ENCODE results near the gene HIP1. TPM values are rescaled to one million over a fixed set of nuclear protein-coding genes. Genes with fewer than 3 reads are reported as not detected.
"Not testable (repeated sequence)": the region's sequence is repeated elsewhere in the genome, so short reads cannot be mapped to it uniquely, and the experiment has no call there.

The HIP1 gene
- total RNA-seq, 1 donor from 2014 or later = 39.2 TPM

- peaks cover under 1% of the 10 kb centered on the region for H3K27me3 Mint-ChIP-seq (ENCODE audit: insufficient read depth, low read depth)
- Histone ChIP-seq H3K36me3 (no peaks in the 10 kb centered on the region), H3K27ac (no peak overlapping the region), H3K79me2 (ENCODE audit: low read depth) (no peaks in the 10 kb centered on the region), H3K9me3 (ENCODE audit: low read depth) (no peaks in the 10 kb centered on the region), H2AFZ (replicated peaks) (no peak overlapping the region), H3K4me1 (peaks cover 12% of the 10 kb centered on the region), H3K27me3 (no peaks in the 10 kb centered on the region), H3F3A (ENCODE audit: low read depth) (no peaks in the 10 kb centered on the region), H3K9ac (no peak overlapping the region), H3K4me3 (no peak overlapping the region), H3K4me2 (no peak overlapping the region), H4K20me1 (ENCODE audit: low read depth) (no peaks in the 10 kb centered on the region)
- peaks cover 5% of the 10 kb centered on the region for H3K4me1 Mint-ChIP-seq
- TF ChIP-seq, protein P1, sequence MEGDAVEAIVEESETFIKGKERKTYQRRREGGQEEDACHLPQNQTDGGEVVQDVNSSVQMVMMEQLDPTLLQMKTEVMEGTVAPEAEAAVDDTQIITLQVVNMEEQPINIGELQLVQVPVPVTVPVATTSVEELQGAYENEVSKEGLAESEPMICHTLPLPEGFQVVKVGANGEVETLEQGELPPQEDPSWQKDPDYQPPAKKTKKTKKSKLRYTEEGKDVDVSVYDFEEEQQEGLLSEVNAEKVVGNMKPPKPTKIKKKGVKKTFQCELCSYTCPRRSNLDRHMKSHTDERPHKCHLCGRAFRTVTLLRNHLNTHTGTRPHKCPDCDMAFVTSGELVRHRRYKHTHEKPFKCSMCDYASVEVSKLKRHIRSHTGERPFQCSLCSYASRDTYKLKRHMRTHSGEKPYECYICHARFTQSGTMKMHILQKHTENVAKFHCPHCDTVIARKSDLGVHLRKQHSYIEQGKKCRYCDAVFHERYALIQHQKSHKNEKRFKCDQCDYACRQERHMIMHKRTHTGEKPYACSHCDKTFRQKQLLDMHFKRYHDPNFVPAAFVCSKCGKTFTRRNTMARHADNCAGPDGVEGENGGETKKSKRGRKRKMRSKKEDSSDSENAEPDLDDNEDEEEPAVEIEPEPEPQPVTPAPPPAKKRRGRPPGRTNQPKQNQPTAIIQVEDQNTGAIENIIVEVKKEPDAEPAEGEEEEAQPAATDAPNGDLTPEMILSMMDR (IDR thresholded peaks at IDR 0.05) = no peak
- no peak for TF ChIP-seq EZH2phosphoT487 (IDR thresholded peaks at IDR 0.05)
- TF ChIP-seq EZH2 (IDR thresholded peaks at IDR 0.05) = no peak
- H3K27ac Mint-ChIP-seq = no peak overlapping the region
- no peak overlapping the region for H3K4me3 Mint-ChIP-seq
- H3K9me3 Mint-ChIP-seq = no peaks in the 10 kb centered on the region
- DNase-seq (ENCODE audit: low spot score) = no peak
- H3K36me3 Mint-ChIP-seq = no peaks in the 10 kb centered on the region
Measured at GRCh38 chr7:75686551-75686950, 52.2 kb downstream of the HIP1 start.

GRCh38 chr7:75682052-75682451, 56.7 kb downstream of the HIP1 start:
- H4K20me1 ChIP-seq (ENCODE audit: low read depth); H3K4me3 Mint-ChIP-seq; H3K79me2 ChIP-seq (ENCODE audit: low read depth); H3K36me3 Mint-ChIP-seq; H3F3A ChIP-seq (ENCODE audit: low read depth); H3K4me3 ChIP-seq; DNase-seq (ENCODE audit: low spot score); H3K27ac ChIP-seq; H3K9ac ChIP-seq; H2AFZ ChIP-seq (replicated peaks); H3K27me3 ChIP-seq; H3K4me1 Mint-ChIP-seq; H3K27me3 Mint-ChIP-seq (ENCODE audit: insufficient read depth, low read depth); H3K27ac Mint-ChIP-seq; H3K9me3 ChIP-seq (ENCODE audit: low read depth); H3K4me1 ChIP-seq; H3K4me2 ChIP-seq; H3K36me3 ChIP-seq; H3K9me3 Mint-ChIP-seq: not testable (repeated sequence)

DNA sequence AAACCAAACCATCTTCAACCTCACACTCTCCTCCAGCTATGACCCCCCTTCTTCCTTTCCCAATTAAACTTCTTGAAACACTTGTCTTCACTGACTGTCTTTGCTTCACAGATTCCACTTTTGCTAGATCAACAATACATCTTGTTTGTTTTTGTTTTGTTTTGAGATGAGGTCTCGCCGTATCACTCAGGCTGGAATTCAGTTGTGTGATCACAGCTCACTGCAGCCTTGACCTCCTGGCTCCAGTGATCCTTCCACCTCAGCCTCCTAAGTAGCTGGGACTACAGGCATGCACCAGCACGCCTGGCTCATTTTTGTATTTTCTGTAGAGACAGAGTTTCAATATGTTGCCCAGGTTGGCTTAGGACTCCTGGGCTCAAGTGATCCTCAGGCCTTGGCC, 59.7 kb downstream of the HIP1 start:
- no peaks in the 10 kb centered on the region for H3K9me3 ChIP-seq (ENCODE audit: low read depth)
- Mint-ChIP-seq H3K27ac (no peak overlapping the region), H3K9me3 (peaks cover 12% of the 10 kb centered on the region), H3K36me3 (peaks cover 3% of the 10 kb centered on the region), H3K4me1 (no peaks in the 10 kb centered on the region), H3K27me3 (ENCODE audit: insufficient read depth, low read depth) (peaks cover 5% of the 10 kb centered on the region), H3K4me3 (no peak overlapping the region)
- H3K4me1 ChIP-seq = no peaks in the 10 kb centered on the region
- H3F3A ChIP-seq (ENCODE audit: low read depth) = no peaks in the 10 kb centered on the region
- H4K20me1 ChIP-seq (ENCODE audit: low read depth) = no peaks in the 10 kb centered on the region
- no peak for DNase-seq (ENCODE audit: low spot score)
- H3K4me2 ChIP-seq = no peak overlapping the region
- H3K27me3 ChIP-seq = no peaks in the 10 kb centered on the region
- no peak overlapping the region for H3K27ac ChIP-seq
- no peak overlapping the region for H3K4me3 ChIP-seq
- H3K36me3 ChIP-seq = no peaks in the 10 kb centered on the region
- no peak overlapping the region for H3K9ac ChIP-seq
- TF ChIP-seq, protein P1 (IDR thresholded peaks at IDR 0.05) = no peak
- no peak for TF ChIP-seq EZH2 (IDR thresholded peaks at IDR 0.05)
- no peak for TF ChIP-seq EZH2phosphoT487 (IDR thresholded peaks at IDR 0.05)
- H2AFZ ChIP-seq (replicated peaks) = no peak overlapping the region
- H3K79me2 ChIP-seq (ENCODE audit: low read depth) = no peaks in the 10 kb centered on the region

DNA sequence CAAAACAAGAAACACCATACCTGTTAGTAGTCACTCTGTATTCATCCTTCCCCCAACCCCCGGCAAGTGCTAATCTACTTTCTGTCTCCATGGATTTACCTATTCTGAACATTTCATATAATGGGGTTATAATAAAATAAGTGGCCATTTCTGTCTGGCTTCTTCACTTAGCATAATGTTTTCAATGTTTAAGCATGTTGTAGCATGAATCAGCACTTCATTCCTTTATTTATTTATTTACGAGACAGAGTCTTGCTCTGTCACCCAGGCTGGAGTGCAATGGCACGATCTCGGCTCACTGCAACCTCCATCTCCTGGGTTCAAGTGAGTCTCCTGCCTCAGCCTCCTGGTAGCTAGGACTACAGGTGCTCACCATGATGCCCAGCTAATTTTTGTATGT, 69.2 kb downstream of the HIP1 start:
- Mint-ChIP-seq H3K4me1 (peaks cover 3% of the 10 kb centered on the region), H3K4me3 (no peak overlapping the region), H3K9me3 (peaks cover 3% of the 10 kb centered on the region), H3K36me3 (no peaks in the 10 kb centered on the region), H3K27ac (no peak overlapping the region), H3K27me3 (ENCODE audit: insufficient read depth, low read depth) (peaks cover 5% of the 10 kb centered on the region)
- Histone ChIP-seq H3K79me2 (ENCODE audit: low read depth) (no peaks in the 10 kb centered on the region), H3K4me1 (no peaks in the 10 kb centered on the region), H3K4me3 (no peak overlapping the region), H3F3A (ENCODE audit: low read depth) (no peaks in the 10 kb centered on the region), H2AFZ (replicated peaks) (no peak overlapping the region), H4K20me1 (ENCODE audit: low read depth) (no peaks in the 10 kb centered on the region), H3K27ac (no peak overlapping the region), H3K36me3 (no peaks in the 10 kb centered on the region), H3K9me3 (ENCODE audit: low read depth) (no peaks in the 10 kb centered on the region), H3K4me2 (no peak overlapping the region), H3K9ac (no peak overlapping the region), H3K27me3 (no peaks in the 10 kb centered on the region)
- DNase-seq (ENCODE audit: low spot score) = no peak
- TF ChIP-seq EZH2 (IDR thresholded peaks at IDR 0.05) (no peak), EZH2phosphoT487 (IDR thresholded peaks at IDR 0.05) (no peak)
- TF ChIP-seq, protein P1 (IDR thresholded peaks at IDR 0.05) = no peak
